ENCODE data around the gene JOSD1.
"Not testable (repeated sequence)": the region's sequence is repeated elsewhere in the genome, so short reads cannot be mapped to it uniquely, and the experiment has no call there.

Gene JOSD1

DNA sequence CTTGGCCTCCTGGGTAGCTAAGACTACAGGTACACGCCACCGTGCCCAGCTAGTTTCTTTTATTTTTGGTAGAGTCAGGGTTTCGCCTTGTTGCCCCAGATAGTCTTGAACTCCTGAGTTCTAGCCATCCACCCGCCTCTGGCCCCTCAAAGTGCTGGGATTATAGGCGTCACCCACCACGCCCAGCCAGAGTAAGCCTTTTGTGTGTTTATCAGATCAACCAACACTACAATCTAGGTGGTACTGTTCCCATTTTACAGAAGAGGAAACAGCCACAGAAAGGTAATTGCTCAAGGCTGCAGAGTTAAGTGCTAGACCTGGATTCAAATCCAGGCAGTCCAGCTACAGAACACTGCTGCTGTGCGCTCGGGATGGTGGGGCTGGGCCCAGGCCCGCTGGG is 15.8 kb downstream of the JOSD1 start:
- DNase-seq (ENCODE audit: low spot score) = no peak

DNA sequence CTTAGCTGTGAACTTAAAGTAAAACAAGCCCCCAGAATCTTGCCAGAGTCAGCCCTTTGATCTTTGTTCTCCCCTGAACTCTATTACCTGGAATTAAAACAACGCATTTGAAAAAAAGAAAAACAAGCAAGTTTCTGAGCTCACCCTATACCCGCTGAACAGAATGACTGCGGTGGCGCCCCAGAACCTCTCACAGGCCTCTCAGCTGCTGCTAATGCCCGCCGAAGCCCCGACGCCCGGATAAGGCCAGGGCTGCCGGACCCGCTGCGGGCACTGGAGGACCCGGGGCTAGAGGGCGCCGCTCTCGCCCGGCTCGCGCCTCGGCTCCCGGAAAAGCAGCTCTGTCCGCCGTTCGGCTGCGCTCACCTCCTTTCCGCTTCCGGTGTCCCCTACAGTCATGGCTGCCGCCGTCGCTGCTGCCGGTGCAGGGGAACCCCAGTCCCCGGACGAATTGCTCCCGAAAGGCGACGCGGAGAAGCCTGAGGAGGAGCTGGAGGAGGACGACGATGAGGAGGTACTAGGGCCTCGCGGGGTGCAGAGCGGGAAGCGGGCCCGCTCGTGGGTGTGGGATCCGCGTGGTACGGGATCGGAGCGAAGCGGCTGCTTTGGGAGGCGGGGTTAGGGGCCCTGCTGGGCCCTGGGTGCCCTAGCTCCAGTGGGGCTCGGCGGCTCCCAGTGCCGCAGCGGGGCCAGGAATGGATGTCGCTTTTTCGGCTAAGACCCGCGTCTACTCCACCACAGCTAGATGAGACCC is 19.0 kb downstream of the JOSD1 start, which contains the start of gene TOMM22:
Gene TOMM22 (plus strand): TSS at position 376 of the 754 bp plus-strand sequence. CDS start 22 bp downstream, at position 398.
- peak; percentile 89 for DNase-seq (ENCODE audit: low spot score)

DNA sequence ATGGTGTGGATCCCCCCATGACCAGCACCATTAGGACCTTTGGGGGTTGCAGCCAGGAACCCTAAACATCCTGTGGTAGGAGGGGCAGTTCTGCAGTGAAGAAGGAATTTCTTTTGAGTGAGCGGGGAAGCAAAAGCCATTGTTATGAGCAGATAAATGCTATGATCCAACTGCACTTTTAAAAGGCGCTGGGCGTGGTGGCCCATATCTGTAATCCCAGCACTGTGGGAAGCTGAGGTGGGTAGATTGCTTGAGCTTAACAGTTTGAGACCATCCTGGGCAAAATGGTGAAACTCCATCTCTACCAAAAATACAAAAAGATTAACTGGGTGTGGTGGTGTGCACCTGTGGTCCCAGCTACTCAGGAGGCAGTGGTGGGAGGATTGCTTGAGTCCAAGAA is 24.9 kb downstream of the JOSD1 start:
- no peak for DNase-seq (ENCODE audit: low spot score)

DNA sequence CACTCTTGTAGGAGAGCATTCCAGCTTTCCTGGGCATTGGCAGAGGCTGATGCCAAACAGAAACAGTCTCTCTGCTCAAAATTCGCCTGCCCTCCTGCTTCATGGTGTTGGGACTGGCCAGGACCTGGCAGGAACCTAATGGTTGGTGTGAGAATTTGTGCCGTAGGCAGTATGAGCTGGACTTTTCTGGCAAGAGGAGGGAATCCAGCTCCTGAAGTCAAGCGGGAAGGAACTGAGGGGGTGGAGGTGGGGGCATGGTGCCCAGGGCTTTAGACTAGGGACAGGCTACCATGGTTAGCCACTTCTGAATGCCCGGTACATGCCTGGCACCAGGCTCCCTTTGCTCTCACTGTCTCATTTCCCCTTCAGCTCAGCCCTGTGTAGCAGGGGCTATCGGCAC is 25.9 kb downstream of the JOSD1 start:
- DNase-seq (ENCODE audit: low spot score) = no peak

DNA sequence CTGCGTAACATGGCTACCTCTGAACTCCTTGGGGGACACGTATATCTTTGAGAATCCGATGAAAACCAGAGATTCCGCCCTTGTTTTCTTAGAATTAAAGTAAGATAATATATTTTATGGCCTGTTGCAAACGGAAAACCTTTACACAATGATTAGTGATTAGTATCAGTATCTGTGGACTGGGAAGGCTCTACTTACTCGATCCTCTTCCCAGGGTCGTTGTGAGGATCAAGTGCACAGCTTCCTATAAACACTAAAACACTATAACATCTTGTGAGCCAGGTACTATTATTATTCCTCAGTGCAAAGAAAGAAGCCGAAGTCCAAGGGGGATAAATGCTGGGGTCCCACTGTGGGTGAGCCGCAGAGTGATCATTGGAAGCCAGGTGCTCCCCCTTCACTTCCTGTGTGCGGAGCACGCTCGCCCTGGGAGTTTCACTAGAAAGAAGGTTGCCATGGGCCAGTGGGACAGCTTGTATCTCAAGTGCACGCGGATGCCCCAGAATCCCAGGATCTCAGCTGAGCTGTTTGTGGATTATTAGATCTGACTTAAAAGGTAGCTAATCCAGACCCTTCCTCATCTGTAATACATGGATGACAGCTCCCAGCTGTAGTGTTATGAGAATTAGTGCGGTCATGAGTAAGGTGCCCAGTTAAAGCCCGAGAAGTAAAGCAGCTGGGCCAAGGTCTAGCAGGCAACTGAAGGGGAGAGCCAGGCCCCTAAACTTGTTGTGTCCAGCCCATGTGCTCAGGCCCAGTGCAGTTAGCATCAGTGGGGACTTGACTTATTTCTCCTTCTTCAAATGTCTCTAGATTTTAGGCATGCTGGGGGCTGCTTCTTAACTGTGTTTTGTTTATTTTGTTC is 43.5 kb downstream of the JOSD1 start:
- DNase-seq (ENCODE audit: low spot score) = no peak

DNA sequence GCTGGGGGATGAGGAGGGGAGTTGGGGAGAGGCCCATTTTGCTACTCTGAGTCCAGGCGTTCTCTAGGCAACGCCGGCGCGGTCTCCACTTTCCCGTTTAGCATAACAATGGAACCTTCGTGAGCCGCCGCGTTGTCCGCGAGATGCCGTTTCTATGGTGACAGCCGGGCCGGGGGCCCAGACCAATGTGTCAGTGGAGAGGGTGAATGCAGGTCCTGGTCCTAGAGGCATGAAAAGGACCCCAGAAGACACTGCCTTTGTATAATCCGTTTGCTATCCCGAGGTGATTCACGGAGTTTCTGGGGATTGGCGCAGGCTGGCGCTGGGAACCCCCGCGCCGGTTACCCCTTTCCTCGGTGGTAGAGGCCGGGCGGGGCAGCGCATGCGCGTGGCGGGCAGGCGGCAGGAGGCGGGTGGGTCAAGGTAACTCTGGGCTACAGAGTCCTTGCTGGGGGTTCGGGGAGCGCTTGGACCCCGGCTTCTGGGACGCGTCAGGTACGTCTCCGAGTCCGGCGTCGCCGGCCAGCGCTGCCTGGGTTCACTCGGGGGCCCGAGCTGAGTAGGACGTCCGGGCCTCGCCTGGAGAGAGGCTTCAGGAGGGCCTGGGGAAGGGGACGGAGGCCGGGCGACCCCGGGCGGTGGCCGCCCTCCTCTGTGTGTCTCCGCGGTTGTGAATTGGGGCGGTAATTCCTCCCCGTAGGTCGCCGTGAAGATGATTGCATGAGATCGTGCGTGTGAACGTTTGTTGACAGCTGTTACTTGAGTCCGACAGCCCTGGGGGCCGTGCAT is 44.3 kb downstream of the JOSD1 start, which contains the start of the genes CBY1 and FAM227A:
Gene CBY1 (plus strand): TSS at position 383 of the 789 bp plus-strand sequence. CDS start 11,417 bp downstream, outside the sequence.
Gene FAM227A (minus strand): TSS at position 137 of the 789 bp plus-strand sequence. CDS start 6,224 bp downstream, outside the sequence.
- DNase-seq (ENCODE audit: low spot score) = peak; percentile 88

DNA sequence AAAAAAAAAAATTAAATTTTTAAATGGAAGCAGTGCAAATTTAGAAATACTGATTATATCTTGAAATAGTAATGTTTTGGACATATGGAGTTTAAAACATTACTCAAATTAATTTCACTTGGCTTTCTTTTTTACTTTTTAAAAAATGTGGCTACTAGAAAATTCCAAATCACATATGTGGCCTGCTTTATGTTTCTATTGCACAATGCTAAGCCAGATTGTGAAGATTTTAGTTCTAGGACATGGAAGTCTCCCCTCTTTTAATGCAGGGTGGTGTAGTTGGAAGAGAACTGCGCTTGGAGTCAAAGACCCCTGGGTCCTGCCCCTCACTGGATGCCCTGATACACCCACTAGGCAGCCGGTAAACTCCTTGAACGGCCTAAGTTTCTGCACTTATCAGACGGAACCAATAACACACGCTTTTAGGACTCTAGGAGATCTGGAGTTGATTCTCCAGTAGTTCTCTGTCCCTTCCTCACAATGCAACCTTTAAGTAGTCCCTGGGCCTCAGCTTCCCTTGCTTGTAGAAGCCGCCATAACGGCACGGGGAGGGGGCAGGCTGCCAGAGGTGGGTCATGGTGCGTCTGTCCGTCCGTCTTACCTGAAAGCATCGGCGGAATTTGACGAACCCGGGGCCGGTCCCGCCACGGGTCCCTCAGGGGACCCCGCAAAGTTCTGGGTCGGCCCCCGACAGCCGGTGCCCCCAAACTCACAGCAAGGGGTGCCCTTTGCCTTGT is 45.1 kb downstream of the JOSD1 start:
- no peak for DNase-seq (ENCODE audit: low spot score)

DNA sequence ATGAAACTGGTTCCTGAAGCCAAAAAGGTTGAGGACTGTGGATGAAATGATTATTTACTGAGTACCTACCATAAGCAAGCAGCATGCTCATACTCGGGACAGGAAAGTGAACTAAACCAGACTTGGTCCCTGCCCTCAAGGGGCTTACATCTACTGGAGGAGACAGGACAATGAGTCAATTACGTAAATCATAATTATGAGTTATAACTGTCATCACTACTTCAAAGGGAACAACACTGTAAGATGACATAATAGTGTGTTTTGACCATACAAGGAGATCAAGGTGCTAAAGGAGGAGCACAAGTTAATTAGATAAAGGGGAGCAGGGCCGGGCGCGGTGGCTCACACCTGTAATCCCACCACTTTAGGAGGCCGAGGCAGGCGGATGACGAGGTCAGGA is 47.0 kb downstream of the JOSD1 start:
- no peak for DNase-seq (ENCODE audit: low spot score)

DNA sequence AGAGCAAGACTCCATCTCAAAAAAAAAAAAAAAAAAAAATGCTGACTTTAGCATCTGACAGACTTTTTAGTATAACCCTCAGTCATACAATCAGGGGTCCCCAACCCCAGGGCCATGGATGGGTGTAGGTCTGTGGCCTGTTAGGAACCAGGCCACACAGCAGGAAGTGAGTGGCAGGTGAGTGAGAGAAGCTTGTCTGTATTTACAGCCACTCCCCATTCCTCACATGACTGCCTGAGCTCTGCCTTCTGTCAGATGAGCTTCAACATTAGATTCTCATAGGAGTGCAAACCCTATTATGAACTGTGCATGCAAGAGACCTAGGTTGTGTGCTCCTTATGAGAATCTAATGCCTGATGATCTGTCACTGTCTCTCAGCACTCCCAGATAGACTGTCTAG is 47.9 kb downstream of the JOSD1 start:
- no peak for DNase-seq (ENCODE audit: low spot score)

DNA sequence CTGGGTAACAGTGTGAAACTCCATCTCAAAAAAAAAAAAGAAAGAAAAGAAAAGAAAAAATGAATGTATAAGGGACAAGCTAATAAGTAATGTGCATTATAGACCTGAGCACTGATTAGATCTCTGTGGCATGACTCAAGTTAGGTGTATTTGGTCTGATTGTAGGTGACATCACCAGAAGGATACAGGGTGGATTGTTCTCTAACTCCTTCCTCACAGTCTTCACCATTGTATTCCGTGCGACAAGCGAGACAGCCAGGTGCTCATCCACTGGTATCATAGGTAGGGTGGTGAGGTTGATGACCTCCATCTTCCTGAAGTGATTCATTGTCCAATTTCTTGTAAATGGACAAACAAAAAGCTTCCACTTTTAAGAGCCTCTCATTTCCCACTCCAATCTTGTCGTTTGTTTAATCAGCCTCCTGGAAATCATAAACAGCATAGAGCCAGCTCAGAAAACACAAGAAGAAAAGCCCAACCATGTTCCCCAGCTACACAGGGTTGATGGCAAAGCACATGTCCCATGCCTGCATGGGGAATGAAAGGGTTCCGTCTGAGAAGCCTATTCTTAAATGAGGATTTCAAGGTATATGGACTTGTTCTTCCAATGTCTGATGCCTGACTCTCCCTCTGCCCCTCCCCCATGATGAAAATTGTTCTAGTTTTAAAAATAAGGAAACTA is 50.8 kb downstream of the JOSD1 start:
- DNase-seq (ENCODE audit: low spot score) = no peak

DNA sequence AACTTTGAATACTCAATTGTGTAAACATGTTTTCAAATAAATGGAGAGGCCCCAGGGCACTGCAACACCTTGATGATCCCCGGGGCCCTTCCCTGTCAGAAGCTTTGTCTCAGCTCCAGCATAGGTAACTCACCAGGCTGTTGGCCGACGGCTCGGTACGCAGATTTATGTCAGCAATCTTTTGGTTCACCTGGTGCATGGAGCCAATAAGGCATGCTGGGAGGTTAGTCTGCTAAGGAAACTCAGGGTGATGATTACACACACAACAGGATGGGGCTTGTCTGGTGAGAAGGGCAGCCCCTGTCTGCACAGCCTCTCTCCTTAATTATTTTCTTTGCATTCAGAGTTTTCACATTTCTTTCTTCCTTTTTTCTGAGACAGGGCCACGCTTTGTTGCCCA is 55.3 kb downstream of the JOSD1 start:
- DNase-seq (ENCODE audit: low spot score) = no peak

DNA sequence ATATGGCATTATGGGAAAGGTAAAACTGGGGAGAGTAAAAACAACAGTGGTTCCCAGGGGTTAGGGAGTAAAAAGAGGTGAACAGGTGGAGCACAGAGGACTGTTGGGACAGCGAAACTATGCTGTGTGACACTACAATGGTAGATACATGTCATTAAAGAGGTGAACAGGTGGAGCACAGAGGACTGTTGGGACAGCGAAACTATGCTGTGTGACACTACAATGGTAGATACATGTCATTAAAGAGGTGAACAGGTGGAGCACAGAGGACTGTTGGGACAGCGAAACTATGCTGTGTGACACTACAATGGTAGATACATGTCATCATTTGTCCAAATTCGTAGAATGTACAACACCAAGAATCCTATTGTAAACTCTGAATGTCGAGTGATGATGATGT is 56.5 kb downstream of the JOSD1 start:
- DNase-seq (ENCODE audit: low spot score) = not testable (repeated sequence)

DNA sequence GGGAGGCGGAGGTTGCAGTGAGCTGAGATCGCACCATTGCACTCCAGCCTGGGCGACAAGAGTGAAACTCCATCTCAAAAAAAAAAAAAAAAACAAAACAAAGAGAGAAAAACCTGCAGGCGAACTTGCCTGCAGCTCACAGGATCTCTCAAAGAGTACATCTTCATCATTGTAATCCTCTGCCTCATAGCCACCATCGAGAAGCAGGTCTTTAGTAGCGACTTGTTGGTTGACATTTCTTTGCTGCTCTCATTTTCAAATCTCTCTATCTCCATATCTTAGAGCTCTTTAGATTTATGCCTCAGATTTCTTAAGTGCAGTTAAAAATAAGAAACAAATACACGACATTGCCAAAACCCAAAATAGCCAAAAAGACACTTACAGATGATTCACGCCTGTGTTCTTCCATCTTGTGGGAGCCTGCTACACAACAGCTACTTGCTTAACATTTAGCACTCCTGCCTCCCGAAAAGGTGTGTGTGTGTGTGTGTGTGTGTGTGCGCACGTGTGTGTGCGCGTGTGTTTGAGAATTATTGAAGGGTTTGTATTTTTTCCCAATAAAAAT is 59.2 kb downstream of the JOSD1 start:
- DNase-seq (ENCODE audit: low spot score) = no peak

DNA sequence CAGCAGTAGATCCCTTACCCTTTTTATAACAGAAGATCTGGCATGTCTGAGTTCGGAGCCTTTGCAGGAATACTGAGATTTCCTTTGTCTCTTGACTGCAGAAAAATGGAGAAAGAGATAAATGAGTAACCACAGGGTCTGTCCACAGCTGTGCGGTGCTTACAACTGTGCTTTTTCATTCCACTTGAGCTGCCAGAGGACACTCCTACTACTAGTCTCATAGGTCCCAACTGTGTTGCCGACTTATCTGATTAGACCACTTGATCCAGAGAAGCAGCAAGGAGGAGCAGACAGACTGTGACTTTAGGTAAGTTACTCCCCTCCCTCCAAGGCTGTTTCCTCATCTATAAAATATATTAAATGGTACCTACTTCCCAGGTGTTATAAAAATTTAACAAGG is 62.0 kb downstream of the JOSD1 start:
- DNase-seq (ENCODE audit: low spot score) = no peak

DNA sequence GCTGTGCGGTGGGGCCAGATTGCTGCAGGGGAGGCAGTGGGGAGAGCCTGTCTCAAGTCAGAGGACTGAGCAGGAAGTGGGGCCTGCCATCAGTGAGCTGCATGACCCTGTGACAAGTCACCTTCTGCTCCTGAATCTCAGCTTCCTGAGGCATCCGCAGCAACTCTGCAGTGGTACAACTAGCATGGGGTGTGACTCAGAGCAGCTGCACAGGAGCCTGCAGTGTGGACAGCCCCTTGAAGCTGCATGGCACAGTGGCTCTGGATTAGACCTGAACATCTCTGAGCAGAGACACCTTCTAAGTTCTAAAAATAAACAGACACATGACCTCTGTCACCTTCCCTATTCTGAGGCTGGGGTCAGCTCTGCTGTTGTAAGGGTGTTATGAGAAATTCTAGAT is 62.5 kb downstream of the JOSD1 start:
- no peak for DNase-seq (ENCODE audit: low spot score)

All from putamen (tissue), 1 donor.